ENCODE data around the gene NFIX. TPM values are rescaled to one million over a fixed set of nuclear protein-coding genes. Genes with fewer than 3 reads are reported as not detected.

The NFIX gene
- total and polyA plus RNA-seq, 2 of the 13 experiments (the other 11 are each of a cell fraction or from before 2014, with no cell fraction given): 3.4 to 5.4 TPM

GRCh38 chr19:12985049-12985776, 10.1 kb upstream of the NFIX start (continued):
- TF ChIP-seq, protein P1, sequence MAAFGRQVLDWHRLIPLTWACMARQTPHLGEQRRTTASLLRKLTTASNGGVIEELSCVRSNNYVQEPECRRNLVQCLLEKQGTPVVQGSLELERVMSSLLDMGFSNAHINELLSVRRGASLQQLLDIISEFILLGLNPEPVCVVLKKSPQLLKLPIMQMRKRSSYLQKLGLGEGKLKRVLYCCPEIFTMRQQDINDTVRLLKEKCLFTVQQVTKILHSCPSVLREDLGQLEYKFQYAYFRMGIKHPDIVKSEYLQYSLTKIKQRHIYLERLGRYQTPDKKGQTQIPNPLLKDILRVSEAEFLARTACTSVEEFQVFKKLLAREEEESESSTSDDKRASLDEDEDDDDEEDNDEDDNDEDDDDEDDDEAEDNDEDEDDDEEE (CRISPR knock-in tag; IDR thresholded peaks at IDR 0.05): no peak
- peak; percentile 10; the same call in 1 of the 2 replicates for TF ChIP-seq ZSCAN31 (CRISPR knock-in tag; IDR thresholded peaks at IDR 0.05; ENCODE audit: low read depth)
- peak in 1 of 2 experiments; percentile 51; a peak in 1 of 4 replicates for TF ChIP-seq HMGXB4 (CRISPR knock-in tag; IDR thresholded peaks at IDR 0.05; ENCODE audit: borderline replicate concordance in 1 of 2, low read depth in 1 of 2)
- peak; percentile 26; the same call in 1 of the 2 replicates for TF ChIP-seq ATF7-NPFF (CRISPR knock-in tag; IDR thresholded peaks at IDR 0.05; ENCODE audit: low read depth)
- TF ChIP-seq HOXA3 (CRISPR knock-in tag; IDR thresholded peaks at IDR 0.05): peak; percentile 46; the same call in 1 of the 2 replicates
- TF ChIP-seq ZNF761 (CRISPR knock-in tag; conservative IDR thresholded peaks at IDR 0.05): 0 out of 2 replicates have a peak, but pooled peaks have one; percentile 33
- no peak for TF ChIP-seq REST (IDR thresholded peaks at IDR 0.05; ENCODE audit: borderline replicate concordance in 1 of 2, low read depth in 1 of 2, low read length in 2 of 2)
- no peak for TF ChIP-seq ETS1 (CRISPR knock-in tag; IDR thresholded peaks at IDR 0.05)
- TF ChIP-seq, protein P2, sequence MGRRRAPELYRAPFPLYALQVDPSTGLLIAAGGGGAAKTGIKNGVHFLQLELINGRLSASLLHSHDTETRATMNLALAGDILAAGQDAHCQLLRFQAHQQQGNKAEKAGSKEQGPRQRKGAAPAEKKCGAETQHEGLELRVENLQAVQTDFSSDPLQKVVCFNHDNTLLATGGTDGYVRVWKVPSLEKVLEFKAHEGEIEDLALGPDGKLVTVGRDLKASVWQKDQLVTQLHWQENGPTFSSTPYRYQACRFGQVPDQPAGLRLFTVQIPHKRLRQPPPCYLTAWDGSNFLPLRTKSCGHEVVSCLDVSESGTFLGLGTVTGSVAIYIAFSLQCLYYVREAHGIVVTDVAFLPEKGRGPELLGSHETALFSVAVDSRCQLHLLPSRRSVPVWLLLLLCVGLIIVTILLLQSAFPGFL (CRISPR knock-in tag; IDR thresholded peaks at IDR 0.05): no peak
- peak; percentile 74 for TF ChIP-seq JUNB (CRISPR knock-in tag; IDR thresholded peaks at IDR 0.05; ENCODE audit: borderline replicate concordance)
- TF ChIP-seq, protein P3, sequence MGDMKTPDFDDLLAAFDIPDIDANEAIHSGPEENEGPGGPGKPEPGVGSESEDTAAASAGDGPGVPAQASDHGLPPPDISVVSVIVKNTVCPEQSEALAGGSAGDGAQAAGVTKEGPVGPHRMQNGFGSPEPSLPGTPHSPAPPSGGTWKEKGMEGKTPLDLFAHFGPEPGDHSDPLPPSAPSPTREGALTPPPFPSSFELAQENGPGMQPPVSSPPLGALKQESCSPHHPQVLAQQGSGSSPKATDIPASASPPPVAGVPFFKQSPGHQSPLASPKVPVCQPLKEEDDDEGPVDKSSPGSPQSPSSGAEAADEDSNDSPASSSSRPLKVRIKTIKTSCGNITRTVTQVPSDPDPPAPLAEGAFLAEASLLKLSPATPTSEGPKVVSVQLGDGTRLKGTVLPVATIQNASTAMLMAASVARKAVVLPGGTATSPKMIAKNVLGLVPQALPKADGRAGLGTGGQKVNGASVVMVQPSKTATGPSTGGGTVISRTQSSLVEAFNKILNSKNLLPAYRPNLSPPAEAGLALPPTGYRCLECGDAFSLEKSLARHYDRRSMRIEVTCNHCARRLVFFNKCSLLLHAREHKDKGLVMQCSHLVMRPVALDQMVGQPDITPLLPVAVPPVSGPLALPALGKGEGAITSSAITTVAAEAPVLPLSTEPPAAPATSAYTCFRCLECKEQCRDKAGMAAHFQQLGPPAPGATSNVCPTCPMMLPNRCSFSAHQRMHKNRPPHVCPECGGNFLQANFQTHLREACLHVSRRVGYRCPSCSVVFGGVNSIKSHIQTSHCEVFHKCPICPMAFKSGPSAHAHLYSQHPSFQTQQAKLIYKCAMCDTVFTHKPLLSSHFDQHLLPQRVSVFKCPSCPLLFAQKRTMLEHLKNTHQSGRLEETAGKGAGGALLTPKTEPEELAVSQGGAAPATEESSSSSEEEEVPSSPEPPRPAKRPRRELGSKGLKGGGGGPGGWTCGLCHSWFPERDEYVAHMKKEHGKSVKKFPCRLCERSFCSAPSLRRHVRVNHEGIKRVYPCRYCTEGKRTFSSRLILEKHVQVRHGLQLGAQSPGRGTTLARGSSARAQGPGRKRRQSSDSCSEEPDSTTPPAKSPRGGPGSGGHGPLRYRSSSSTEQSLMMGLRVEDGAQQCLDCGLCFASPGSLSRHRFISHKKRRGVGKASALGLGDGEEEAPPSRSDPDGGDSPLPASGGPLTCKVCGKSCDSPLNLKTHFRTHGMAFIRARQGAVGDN (CRISPR knock-in tag; IDR thresholded peaks at IDR 0.05): peak; percentile 96
